Raji (cell line): Measurements from ENCODE around the gene GYS1.
"Not testable (repeated sequence)": the region's sequence is repeated elsewhere in the genome, so short reads cannot be mapped to it uniquely, and the experiment has no call there.

Experiments used
- POLR2A ChIP-seq: IDR thresholded peaks from 2 replicates; pipeline ENCODE4 v1.6.1; 2011; ENCODE audit warnings: low read depth, low read length, control low read depth; ENCODE audit not compliant: insufficient read depth

Gene GYS1

DNA sequence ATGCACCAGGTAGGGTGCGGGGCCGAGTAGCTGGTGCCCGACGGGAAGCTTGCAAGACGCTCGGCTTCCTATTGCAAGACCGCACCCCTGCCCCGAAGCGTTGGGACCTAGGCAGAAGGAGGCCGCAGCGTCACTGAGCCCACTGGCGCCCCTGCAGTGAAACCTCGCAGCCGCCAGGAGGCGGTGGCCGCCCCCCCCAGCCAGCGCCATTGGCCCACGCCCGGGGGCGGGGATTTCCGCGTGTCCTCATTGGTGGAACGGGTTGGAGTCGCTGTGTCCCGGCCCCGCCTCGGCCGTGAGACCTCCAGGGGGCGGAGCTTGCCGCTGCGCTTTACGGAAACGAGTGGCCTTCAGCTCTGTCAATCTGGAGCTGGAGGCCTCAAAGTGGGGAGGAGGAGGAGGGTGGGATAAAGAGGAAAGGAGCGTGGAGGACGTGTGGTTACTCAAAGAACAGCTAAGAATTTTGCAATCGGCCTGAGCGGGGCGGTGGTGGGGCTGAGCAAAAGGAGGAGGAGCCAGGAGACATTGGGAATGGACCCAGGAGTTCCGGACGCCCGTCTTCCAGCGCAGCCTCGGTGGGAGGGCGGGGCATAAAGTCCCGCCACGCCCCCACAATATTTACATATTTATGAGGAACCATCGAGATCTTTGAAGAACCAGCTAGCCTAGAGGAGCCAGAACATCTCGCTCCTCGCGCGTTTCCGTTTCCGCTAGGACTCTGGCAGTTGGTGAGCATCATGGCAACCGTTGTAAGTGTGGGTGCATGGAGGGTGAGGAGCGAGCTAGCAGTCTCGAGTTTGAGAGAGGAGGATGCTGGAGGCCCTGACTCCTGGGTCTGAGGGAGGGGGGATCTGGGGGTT is at the start of gene GYS1, which contains the start of gene RUVBL2:
TSS of gene GYS1 (minus strand) at position 135 of the 860 bp plus-strand sequence. CDS start 197 bp downstream, outside the sequence.
TSS of gene RUVBL2 (plus strand) at position 713 of the 860 bp plus-strand sequence. CDS start at position 738, 25 bp downstream.
- TF ChIP-seq POLR2A: peak; percentile 98

DNA sequence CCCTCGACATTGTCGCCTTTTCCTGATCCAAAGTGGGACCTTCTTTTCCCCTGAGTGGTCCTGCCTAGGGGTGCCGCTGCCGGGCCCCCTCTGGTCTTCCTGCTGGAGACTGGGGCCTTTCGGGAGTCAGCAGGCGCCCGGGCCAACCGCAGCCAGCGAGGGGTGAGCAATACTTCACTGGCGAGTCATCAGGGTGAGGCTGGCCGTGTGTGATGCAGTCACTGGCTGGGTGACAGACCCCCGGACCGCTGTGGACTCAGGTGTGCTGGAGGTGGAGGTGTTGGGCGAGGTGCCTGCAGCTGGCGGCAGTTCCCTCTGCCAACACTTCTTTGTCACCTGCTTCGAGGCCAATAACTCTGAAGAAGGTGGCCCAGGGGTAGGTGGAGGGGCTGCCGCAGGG is 49.1 kb upstream of the GYS1 start:
- no peak for TF ChIP-seq POLR2A

DNA sequence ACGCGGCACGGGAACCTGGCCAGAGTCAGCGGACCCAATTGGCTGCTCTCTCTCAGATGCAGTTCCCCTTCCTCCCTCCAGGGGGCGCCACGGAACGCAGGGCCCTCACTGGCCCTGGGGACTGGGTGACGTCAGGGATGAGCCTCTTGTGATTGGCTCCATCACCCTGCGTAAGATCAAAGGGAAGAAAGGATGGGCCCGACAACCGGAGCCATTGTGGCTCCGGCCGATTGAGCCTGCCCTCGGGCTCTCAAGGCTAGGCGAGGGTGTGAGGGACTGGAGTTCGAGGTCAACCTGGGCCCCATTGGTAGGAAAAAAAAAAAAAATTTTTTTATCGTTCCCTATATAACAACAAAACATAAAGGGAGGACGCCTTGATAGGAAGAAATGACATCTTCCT is 43.7 kb upstream of the GYS1 start, which contains the start of gene CGB1:
TSS of gene CGB1 (minus strand) at position 81 of the 400 bp plus-strand sequence. CDS start 184 bp downstream, outside the sequence.
- TF ChIP-seq POLR2A: not testable (repeated sequence)

GRCh38 chr19:49031642-49032301 is 38.7 kb upstream of the GYS1 start, which contains the start of gene CGB2:
Gene CGB2, plus strand, starts transcription at chr19:49031890. Its CDS starts 206 bp downstream, at chr19:49032096.
- TF ChIP-seq POLR2A: not testable (repeated sequence)

DNA sequence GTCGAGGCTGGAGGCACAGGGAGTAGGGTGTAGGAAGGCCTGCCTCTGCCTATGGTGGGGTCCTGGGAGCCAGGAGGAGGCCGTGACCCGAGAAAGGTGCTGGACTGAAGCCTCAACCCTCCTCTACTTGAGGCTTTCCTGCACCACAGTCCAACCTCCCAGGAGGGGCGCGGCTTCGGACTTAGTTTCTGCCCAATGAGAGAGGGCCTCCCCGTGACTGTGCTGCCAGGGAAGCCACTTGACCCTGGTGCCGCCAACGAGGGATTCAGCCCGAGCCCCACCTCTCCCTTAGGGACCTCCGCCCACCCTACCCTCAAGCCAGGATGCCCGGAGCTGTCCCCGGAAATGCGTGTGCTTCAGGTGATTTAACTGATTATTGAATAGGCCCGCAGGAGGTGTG is 31.1 kb upstream of the GYS1 start, which contains the start of gene CGB3:
TSS of gene CGB3 (minus strand) at position 101 of the 400 bp plus-strand sequence. CDS start 362 bp downstream, outside the sequence.
- not testable (repeated sequence) for TF ChIP-seq POLR2A

- TF ChIP-seq POLR2A: no peak
Observed at GRCh38 chr19:49022116-49022515, 29.0 kb upstream of the GYS1 start.

- no peak for TF ChIP-seq POLR2A
Observed at GRCh38 chr19:49020931-49021895, 28.1 kb upstream of the GYS1 start.

DNA sequence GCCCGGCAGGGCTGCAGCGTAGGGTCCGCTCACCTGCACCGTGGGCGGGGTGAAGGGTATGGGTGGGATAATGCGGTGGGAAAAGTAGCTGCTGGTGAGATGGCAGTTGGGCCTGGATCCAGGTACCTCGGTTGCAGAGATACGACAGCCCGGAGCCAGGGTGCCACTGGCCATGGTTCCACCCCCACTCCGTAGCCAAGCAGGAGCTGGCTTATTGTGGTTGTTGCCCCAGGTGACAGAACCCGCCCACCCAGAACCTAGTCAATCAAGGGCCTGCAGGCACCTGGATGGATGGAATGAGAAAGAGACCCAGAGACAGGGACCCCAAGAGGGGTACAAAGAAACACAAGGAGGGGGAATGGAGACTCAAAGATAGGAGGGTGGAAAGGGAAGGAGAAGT is 27.2 kb upstream of the GYS1 start:
- TF ChIP-seq POLR2A: no peak

- TF ChIP-seq POLR2A: no peak
Observed at GRCh38 chr19:49019242-49019932, 26.3 kb upstream of the GYS1 start.

- TF ChIP-seq POLR2A: no peak
Observed at GRCh38 chr19:49017666-49018351, 24.7 kb upstream of the GYS1 start.

DNA sequence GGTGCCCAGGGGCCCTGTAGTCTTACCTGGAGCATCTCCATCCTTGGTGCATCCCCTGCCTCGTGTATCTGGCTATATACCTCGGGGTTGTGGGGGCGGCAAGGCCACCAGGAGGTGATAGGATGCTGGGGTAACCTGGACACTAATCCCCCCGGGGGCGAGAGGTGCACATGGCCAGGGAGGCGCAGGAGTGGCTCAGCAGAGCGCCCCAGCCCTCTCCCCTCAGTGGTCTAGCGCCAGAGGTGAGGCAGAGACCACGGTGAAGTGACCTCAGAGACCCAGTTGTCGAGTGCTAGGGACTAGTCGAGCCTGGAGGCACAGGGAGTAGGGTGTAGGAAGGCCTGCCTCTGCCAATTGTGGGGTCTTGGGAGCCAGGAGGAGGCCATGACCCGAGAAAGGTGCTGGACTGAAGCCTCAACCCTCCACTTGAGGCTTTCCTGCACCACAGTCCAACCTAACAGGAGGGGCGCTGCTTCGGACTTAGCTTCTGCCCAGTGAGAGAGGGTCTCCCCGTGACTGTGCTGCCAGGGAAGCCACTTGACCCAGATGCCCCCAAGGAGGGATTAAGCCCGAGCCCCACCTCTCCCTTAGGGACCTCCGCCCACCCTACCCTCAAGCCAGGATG is 24.0 kb upstream of the GYS1 start, which contains the start of gene LHB:
TSS of gene LHB (minus strand) at position 51 of the 625 bp plus-strand sequence. CDS start at position 41, 10 bp downstream.
- TF ChIP-seq POLR2A: no peak

DNA sequence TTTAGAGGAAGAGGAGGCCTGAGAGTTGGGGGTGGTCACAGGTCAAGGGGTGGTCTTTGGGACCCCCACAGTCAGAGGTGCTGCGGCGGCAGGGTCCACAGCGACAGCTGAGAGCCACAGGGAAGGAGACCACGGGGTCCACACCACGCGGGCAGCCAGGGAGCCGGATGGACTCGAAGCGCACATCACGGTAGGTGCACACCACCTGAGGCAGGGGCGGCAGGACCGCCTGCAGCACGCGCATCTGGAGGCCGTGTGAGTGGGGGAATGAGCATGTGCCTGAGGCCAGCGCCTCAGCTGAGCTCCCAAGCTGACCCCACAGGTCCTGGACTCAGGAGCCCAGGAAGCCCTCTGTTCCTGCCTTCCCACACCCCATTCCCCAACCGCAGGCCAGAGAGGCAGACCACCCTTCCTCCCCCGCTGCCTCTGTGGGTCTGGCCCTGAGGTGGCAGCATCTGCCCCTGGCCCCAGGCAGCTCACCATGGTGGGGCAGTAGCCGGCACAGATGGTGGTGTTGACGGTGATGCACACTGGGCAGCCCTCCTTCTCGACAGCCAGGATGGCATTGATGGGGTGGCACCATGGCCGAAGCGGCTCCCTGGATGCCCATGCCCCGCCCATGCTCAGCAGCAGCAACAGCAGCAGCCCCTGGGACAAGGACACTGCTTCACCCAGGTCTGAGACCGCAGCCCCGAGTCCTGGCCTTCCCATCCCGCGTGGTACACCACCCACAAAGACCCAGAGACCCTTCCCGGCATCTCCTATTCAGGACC is 23.1 kb upstream of the GYS1 start:
- TF ChIP-seq POLR2A: no peak
